Parathyroid adenoma (tissue), 2 donors: ENCODE data around the gene C6orf52.
"Not testable (repeated sequence)": the region's sequence is repeated elsewhere in the genome, so short reads cannot be mapped to it uniquely, and the experiment has no call there.

Experiments
- H2AFZ ChIP-seq: fragments of 300-600 bp; sonication (generic); one replicate; pipeline ENCODE4 v1.7.0; 2017; ENCODE audit warnings: antibody characterized with exemption, mild to moderate bottlenecking
- H3K27ac ChIP-seq: fragments of 300-600 bp; sonication (generic); one replicate; pipeline ENCODE4 v1.7.0; 2017
- H3K27me3 ChIP-seq: fragments of 300-600 bp; sonication (generic); one replicate; pipeline ENCODE4 v1.7.0; 2017; ENCODE audit warnings: low read length; ENCODE audit not compliant: control insufficient read depth, insufficient read depth
- H3K36me3 ChIP-seq: fragments of 300-600 bp; sonication (generic); one replicate; pipeline ENCODE4 v1.7.0; 2017; ENCODE audit warnings: low read length; ENCODE audit not compliant: control insufficient read depth, insufficient read depth
- H3K4me1 ChIP-seq: fragments of 300-600 bp; sonication (generic); one replicate; pipeline ENCODE4 v1.7.0; 2017; ENCODE audit warnings: control low read depth
- H3K4me2 ChIP-seq: fragments of 300-600 bp; sonication (generic); one replicate; pipeline ENCODE4 v1.7.0; 2017; ENCODE audit warnings: low read length
- H3K4me3 ChIP-seq: fragments of 300-600 bp; sonication (generic); one replicate; pipeline ENCODE4 v1.7.0; 2017; ENCODE audit warnings: low read depth, low read length
- H3K79me2 ChIP-seq: fragments of 300-600 bp; sonication (generic); one replicate; pipeline ENCODE4 v1.7.0; 2017; ENCODE audit warnings: control low read depth
- H3K9ac ChIP-seq: fragments of 300-600 bp; sonication (generic); one replicate; pipeline ENCODE4 v1.7.0; 2017; ENCODE audit warnings: mild to moderate bottlenecking
- H3K9me3 ChIP-seq: fragments of 300-600 bp; sonication (generic); one replicate; pipeline ENCODE4 v1.7.0; 2017; ENCODE audit warnings: low read length; ENCODE audit not compliant: control insufficient read depth
- CTCF ChIP-seq: fragments of 300-600 bp; sonication (generic); IDR thresholded peaks from one replicate; pipeline ENCODE4 v1.7.0; 2017; ENCODE audit warnings: antibody characterized with exemption, mild to moderate bottlenecking
- donor health status: primary hyperparathyroidism.

Gene C6orf52

DNA sequence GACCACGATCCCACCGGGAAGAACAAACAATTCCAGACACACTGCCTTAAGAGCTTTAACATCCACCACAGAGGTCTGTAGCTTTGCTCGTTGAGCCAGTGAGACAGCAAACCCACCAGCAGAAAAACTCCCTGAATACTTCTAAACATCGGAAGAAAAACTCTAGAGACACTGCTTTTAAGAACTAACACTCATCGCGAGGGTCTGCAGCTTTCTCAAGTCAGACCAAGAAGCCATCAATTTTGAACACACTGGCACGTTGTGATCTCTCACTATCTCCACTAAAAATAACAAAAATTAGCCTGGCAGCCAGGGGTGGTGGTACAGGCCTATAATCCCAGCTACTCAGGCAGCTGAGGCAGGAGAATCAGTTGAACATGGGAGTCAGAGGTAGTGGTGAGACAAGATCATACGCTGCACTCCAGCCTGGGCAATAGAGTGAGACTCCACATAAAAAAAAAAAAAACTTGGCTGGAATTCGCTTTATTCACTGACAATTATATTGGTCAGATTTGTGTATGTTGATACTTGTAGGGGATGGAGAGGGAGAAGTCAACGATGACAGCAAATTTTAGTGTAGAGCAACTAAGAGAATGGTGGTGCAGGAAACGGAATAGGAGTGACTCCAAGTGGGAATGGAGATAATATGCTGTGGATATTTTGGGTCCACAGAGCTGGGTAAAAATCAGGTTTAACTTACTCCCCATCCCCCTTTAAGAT lies 27.6 kb upstream of the C6orf52 start:
- Histone ChIP-seq H3K4me1 (peaks cover 9% of the 10 kb centered on the region), H3K36me3 (no peaks in the 10 kb centered on the region), H3K27me3 (no peaks in the 10 kb centered on the region), H3K9me3 (no peaks in the 10 kb centered on the region), H2AFZ (peak overlapping the region; percentile 84), H3K27ac (peak overlapping the region; percentile 92), H3K79me2 (peaks cover 5% of the 10 kb centered on the region), H3K4me2 (peak overlapping the region; percentile 72), H3K9ac (no peak overlapping the region), H3K4me3 (peak overlapping the region; percentile 54)
- no peak for TF ChIP-seq CTCF

GRCh38 chr6:10720960-10721849 lies 26.8 kb upstream of the C6orf52 start:
- not testable (repeated sequence) for H3K79me2 ChIP-seq, H3K4me2 ChIP-seq, H3K27me3 ChIP-seq, H3K9me3 ChIP-seq, H3K4me3 ChIP-seq, H3K4me1 ChIP-seq, H3K36me3 ChIP-seq, H3K9ac ChIP-seq
- Histone ChIP-seq H2AFZ (peak overlapping the region; percentile 88), H3K27ac (peak overlapping the region; percentile 64)

GRCh38 chr6:10720265-10720959 lies 26.0 kb upstream of the C6orf52 start:
- no peaks in the 10 kb centered on the region for H3K9me3 ChIP-seq
- H3K9ac ChIP-seq = no peak overlapping the region
- peak overlapping the region; percentile 64 for H3K27ac ChIP-seq
- H3K27me3 ChIP-seq = no peaks in the 10 kb centered on the region
- peaks cover 5% of the 10 kb centered on the region for H3K79me2 ChIP-seq
- peaks cover 9% of the 10 kb centered on the region for H3K4me1 ChIP-seq
- peak overlapping the region; percentile 88 for H2AFZ ChIP-seq
- H3K36me3 ChIP-seq = no peaks in the 10 kb centered on the region
- H3K4me2 ChIP-seq = no peak overlapping the region
- no peak overlapping the region for H3K4me3 ChIP-seq
- no peak for TF ChIP-seq CTCF

- Histone ChIP-seq H3K79me2 (peaks cover 5% of the 10 kb centered on the region), H3K27me3 (no peaks in the 10 kb centered on the region), H3K36me3 (no peaks in the 10 kb centered on the region), H3K4me3 (no peak overlapping the region), H3K9me3 (no peaks in the 10 kb centered on the region), H3K4me1 (peaks cover 9% of the 10 kb centered on the region), H3K27ac (peak overlapping the region; percentile 64), H3K9ac (no peak overlapping the region), H3K4me2 (no peak overlapping the region), H2AFZ (peak overlapping the region; percentile 88)
- no peak for TF ChIP-seq CTCF
These were observed 25.5 kb upstream of the C6orf52 start for GRCh38 chr6:10719964-10720264.

DNA sequence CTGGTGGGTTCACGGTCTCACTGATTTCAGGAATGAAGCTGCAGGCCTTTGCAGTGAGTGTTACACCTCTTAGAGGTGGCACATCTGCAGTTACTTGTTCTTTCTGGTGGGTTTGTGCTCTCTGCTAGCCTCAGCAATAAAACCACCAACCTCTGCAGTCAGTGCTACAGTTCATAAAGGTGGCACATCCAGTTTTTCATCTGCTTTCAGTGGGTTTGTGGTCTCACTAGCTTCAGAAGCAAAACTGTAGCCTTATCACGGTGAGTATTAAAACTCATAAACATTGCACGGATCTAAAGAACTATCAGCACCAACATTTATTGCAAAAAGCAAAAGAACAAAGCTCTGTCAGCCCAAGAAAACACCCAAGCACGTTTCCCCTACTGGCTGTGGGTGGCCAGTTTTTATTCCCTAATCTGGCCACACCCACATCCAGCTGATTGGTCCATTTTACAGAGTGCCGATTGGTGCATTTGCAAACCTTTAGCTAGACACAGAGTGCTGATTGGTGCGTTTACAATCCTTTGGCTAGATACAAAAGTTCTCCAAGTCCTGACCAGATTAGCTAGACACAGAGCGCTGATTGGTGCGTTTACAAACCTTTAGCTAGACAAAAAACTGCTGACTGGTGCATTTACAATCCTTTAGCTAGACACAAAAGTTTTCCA lies 25.0 kb upstream of the C6orf52 start:
- Histone ChIP-seq H3K9ac (no peak overlapping the region), H3K4me2 (no peak overlapping the region), H3K36me3 (no peaks in the 10 kb centered on the region), H3K4me3 (no peak overlapping the region), H3K9me3 (no peaks in the 10 kb centered on the region), H2AFZ (peak overlapping the region; percentile 88), H3K4me1 (peaks cover 8% of the 10 kb centered on the region), H3K27me3 (no peaks in the 10 kb centered on the region), H3K79me2 (peaks cover 5% of the 10 kb centered on the region), H3K27ac (peak overlapping the region; percentile 64)
- TF ChIP-seq CTCF = no peak
